Activated T-helper 1 cell treated with anti-CD3 and anti-CD28 coated beads, Interleukin-12 subunit alpha, Interleukin-12 subunit beta, Interleukin-2, Interleukin-4 antibody, amounts not matched to agents 30 ng/mL and 10 ng/mL and 1 ng/mL, durations not matched to agents 14 hours and 24 hours and 36 hours (primary cell): Measurements from ENCODE around the gene MMP25. TPM values are rescaled to one million over a fixed set of nuclear protein-coding genes. Genes with fewer than 3 reads are reported as not detected.
"Not testable (repeated sequence)": the region's sequence is repeated elsewhere in the genome, so short reads cannot be mapped to it uniquely, and the experiment has no call there.

Experiments
- DNase-seq: peaks from one replicate; pipeline ENCODE4 v3.0.0; 2021; ENCODE audit warnings: low spot score
- H3K27ac Mint-ChIP-seq: one replicate; pipeline ENCODE4 v1.8.0; 2021; ENCODE audit warnings: mild to moderate bottlenecking, mixed read lengths
- H3K27me3 Mint-ChIP-seq: one replicate; pipeline ENCODE4 v1.8.0; 2022; ENCODE audit warnings: mild to moderate bottlenecking, moderate library complexity, mixed read lengths; ENCODE audit not compliant: insufficient read depth
- H3K36me3 Mint-ChIP-seq: one replicate; pipeline ENCODE4 v1.8.0; 2021; ENCODE audit warnings: low read depth, mixed read lengths
- H3K4me1 Mint-ChIP-seq: one replicate; pipeline ENCODE4 v1.8.0; 2021; ENCODE audit warnings: low read depth, mixed read lengths
- H3K4me3 Mint-ChIP-seq: one replicate; pipeline ENCODE4 v1.8.0; 2021; ENCODE audit warnings: mild to moderate bottlenecking, moderate library complexity, mixed read lengths
- H3K9me3 Mint-ChIP-seq: one replicate; pipeline ENCODE4 v1.8.0; 2021; ENCODE audit warnings: mixed read lengths
- intact Hi-C: fragments of 100-400 bp; cut with micrococcal nuclease; formaldehyde crosslinking; loops from one replicate; pipeline ENCODE4 v1.15.1; 2024
- total RNA-seq: library from RNA; stranded (reverse); gene quantifications from 2 replicates; pipeline ENCODE4 v1.2.3, GENCODE V29; 2022

MMP25 gene
- total RNA-seq, 1 donor from 2014 or later: 12.8 TPM

DNA sequence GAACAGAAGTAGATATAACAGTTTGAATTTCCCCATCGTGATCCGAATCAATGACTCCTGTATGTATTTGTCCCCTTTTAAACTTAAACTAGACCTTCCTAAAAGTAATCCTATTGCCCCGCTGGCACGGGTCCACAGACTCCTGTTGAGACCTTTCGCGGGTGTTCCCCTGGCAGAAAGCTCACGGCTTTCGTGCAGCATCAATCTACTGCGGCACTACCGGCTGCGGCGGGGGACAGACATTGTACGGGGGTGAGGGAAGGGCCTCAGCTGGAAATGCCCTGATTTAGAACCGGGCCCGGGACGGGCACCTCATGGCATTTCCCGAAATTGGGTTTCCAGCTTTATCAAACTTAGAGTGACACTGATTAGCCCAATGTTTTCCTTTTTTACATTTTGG lies 33.7 kb downstream of the MMP25 start:
- H3K27ac Mint-ChIP-seq: peak overlapping the region; percentile 73
- DNase-seq: no peak
- H3K4me3 Mint-ChIP-seq: no peak overlapping the region
- peaks cover 32% of the 10 kb centered on the region for H3K36me3 Mint-ChIP-seq
- no peaks in the 10 kb centered on the region for H3K27me3 Mint-ChIP-seq
- H3K9me3 Mint-ChIP-seq: peaks cover 23% of the 10 kb centered on the region
- H3K4me1 Mint-ChIP-seq: peaks cover 68% of the 10 kb centered on the region
- intact Hi-C loops: no loop called here

GRCh38 chr16:3081957-3082356 lies 35.6 kb downstream of the MMP25 start:
- Mint-ChIP-seq H3K4me1 (peaks cover 63% of the 10 kb centered on the region), H3K27ac (peak overlapping the region; percentile 29), H3K9me3 (peaks cover 23% of the 10 kb centered on the region), H3K36me3 (peaks cover 30% of the 10 kb centered on the region)
- H3K4me3 Mint-ChIP-seq, DNase-seq, intact Hi-C loops, H3K27me3 Mint-ChIP-seq: not testable (repeated sequence)

GRCh38 chr16:3083408-3083807 lies 37.0 kb downstream of the MMP25 start:
- H3K27me3 Mint-ChIP-seq, DNase-seq, H3K4me3 Mint-ChIP-seq, intact Hi-C loops, H3K27ac Mint-ChIP-seq: not testable (repeated sequence)
- peaks cover 19% of the 10 kb centered on the region for H3K9me3 Mint-ChIP-seq
- peaks cover 23% of the 10 kb centered on the region for H3K36me3 Mint-ChIP-seq
- peaks cover 58% of the 10 kb centered on the region for H3K4me1 Mint-ChIP-seq

DNA sequence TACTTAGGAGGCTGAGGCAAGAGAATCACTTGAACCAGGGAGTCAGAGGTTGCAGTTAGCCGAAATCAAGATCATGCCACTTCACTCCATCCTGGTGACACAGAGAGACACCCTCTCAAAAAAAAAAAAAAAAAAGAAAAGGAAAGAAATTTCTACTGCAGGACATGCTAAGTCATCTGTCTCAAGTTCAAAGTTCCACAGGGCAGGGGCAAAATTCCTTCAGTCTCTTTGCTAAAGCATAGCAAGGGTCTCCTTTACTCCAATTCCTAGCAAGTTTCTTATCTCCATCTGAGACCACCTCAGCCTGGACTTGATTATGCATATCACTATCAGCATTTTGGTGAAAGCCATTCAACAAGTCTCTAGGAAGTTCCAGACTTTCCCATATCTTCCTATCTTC lies 38.1 kb downstream of the MMP25 start:
- intact Hi-C loops: no loop called here
- peak overlapping the region; percentile 33 for H3K4me3 Mint-ChIP-seq
- no peak for DNase-seq
- peaks cover 13% of the 10 kb centered on the region for H3K9me3 Mint-ChIP-seq
- H3K27ac Mint-ChIP-seq: peak overlapping the region; percentile 67
- H3K27me3 Mint-ChIP-seq: no peaks in the 10 kb centered on the region
- H3K4me1 Mint-ChIP-seq: peaks cover 54% of the 10 kb centered on the region
- peaks cover 17% of the 10 kb centered on the region for H3K36me3 Mint-ChIP-seq

DNA sequence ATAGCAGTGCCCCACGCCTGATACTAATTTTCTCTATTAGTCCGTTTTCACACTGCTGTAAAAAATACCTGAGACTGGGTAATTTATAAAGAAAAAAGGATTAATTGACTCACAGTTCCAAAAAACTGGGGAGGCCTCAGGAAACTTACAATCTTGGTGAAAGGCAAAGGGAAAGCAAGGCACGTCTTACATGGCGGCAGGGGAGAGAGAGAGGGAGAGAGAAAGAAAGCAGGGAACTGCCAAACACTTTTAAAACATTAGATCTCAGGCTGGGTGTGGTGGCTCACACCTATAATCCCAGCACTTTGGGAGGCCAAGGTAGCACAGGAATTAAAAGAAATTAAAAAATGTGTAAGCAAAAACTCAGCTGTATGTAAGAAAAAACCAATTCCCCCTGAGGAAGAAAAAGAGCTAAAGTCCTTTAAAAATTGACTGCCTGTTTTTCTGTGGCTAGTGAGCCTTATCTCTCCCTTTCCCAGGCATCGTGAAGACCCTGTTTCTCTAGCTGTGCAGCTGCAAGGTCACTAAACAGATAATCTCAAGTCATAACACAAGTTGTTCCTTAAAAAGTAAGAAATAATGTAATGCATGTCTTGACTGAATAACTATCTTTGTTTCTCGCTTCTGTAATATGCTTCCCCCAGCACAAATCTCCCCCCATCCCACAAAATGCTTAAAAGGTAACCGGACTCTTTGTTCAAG lies 38.8 kb downstream of the MMP25 start:
- Mint-ChIP-seq H3K4me3 (peak overlapping the region; percentile 62), H3K27me3 (no peaks in the 10 kb centered on the region), H3K36me3 (peaks cover 11% of the 10 kb centered on the region), H3K4me1 (peaks cover 48% of the 10 kb centered on the region), H3K27ac (peak overlapping the region; percentile 83), H3K9me3 (peaks cover 6% of the 10 kb centered on the region)
- intact Hi-C loops: no loop called here
- no peak for DNase-seq

- H3K27me3 Mint-ChIP-seq: no peaks in the 10 kb centered on the region
- peak overlapping the region; percentile 83 for H3K27ac Mint-ChIP-seq
- DNase-seq: no peak
- peak overlapping the region; percentile 72 for H3K4me3 Mint-ChIP-seq
- H3K9me3 Mint-ChIP-seq: peaks cover 3% of the 10 kb centered on the region
- peaks cover 6% of the 10 kb centered on the region for H3K36me3 Mint-ChIP-seq
- intact Hi-C loops: no loop called here
- peaks cover 44% of the 10 kb centered on the region for H3K4me1 Mint-ChIP-seq
Measured at GRCh38 chr16:3085868-3086595, 39.7 kb downstream of the MMP25 start.

GRCh38 chr16:3086596-3087242 lies 40.4 kb downstream of the MMP25 start:
- Mint-ChIP-seq H3K4me1 (peaks cover 47% of the 10 kb centered on the region), H3K27ac (peak overlapping the region; percentile 73), H3K27me3 (no peaks in the 10 kb centered on the region), H3K9me3 (no peaks in the 10 kb centered on the region), H3K4me3 (peak overlapping the region; percentile 72), H3K36me3 (peaks cover 4% of the 10 kb centered on the region)
- intact Hi-C loops: loop anchor here (1.0 kb wide), 1 partner anchor 10 kb away; no protein-coding TSS in a partner anchor
- no peak for DNase-seq

DNA sequence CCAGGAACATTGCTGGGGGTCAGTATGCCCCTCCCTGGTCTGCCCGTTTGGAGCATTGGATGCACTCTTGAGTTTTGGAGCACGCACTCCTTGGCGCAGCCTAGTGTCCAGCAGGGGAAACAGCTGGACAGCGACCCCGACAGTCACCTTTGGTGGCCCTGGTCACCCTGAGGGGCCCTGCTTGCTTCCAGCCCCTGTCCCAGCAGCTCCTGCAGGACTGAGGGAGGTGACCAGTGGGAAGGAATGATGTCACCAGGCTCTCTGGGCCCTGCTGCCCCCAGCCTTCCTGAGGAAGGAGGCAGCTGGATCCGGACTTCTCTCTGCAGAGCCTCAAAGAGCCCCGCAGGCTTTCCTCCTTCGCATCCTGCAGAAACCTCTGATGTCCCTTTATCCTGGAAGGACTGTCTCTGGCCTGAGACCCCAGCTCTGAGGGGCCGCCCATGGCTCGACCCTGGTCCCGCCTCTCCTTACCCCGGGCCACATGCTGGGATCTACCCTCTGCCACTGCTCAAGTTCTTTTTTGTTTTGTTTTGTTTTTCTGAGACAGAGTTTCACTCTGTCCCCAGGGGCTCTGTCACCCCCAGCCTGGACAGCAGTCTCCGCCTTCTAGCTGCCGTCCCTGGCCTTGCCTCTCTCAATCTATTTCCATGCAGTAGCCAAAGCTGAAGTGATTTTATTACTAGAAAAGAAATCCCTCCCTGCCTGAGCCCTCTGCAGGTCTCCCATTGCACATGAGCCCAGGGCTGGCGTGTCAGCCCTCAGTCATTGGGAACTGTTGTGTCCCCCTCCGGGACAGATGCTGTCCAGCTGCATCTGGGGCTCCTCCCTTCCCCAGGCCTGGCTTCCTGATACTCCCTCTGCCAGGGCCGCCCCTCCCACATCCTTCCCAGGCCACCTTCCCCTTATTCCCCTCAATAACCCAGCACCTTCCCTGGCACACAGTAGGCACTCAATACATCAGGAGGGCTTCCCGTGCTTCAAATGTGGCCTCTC lies 41.2 kb downstream of the MMP25 start:
- Mint-ChIP-seq H3K27me3 (no peaks in the 10 kb centered on the region), H3K36me3 (peaks cover 4% of the 10 kb centered on the region), H3K4me1 (peaks cover 47% of the 10 kb centered on the region), H3K27ac (peak overlapping the region; percentile 73), H3K9me3 (no peaks in the 10 kb centered on the region), H3K4me3 (peak overlapping the region; percentile 72)
- DNase-seq: no peak
- intact Hi-C loops: loop anchor here (1.0 kb wide), 1 partner anchor 9 kb away; no protein-coding TSS in a partner anchor

DNA sequence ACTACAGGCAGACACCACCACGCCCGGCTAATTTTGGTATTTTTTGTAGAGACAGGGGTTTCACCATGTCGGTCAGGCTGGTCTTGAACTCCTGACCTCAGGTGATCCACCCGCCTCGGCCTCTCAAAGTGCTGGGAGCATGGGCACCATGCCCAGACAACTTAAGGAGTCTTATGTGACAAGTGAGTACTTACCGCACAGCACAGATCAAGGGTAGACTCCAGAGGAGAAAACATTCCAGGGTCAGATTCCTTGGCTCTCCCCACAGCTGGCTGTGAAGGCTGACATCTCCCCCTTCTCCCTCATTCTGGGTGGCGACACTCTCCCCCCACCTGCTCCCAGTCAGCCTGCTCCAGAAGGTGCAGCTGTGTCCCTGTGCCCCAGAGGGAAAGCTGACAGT lies 42.1 kb downstream of the MMP25 start:
- Mint-ChIP-seq H3K27me3 (no peaks in the 10 kb centered on the region), H3K9me3 (no peaks in the 10 kb centered on the region), H3K27ac (peak overlapping the region; percentile 25), H3K36me3 (peaks cover 2% of the 10 kb centered on the region), H3K4me3 (peak overlapping the region; percentile 39), H3K4me1 (peaks cover 47% of the 10 kb centered on the region)
- intact Hi-C loops: no loop called here
- no peak for DNase-seq

GRCh38 chr16:3088925-3089716 lies 42.8 kb downstream of the MMP25 start:
- Mint-ChIP-seq H3K36me3 (no peaks in the 10 kb centered on the region), H3K27me3 (no peaks in the 10 kb centered on the region), H3K4me1 (peaks cover 44% of the 10 kb centered on the region), H3K27ac (no peak overlapping the region), H3K4me3 (no peak overlapping the region), H3K9me3 (no peaks in the 10 kb centered on the region)
- DNase-seq: no peak
- intact Hi-C loops: no loop called here

GRCh38 chr16:3089717-3090592 lies 43.6 kb downstream of the MMP25 start:
- Mint-ChIP-seq H3K27me3 (no peaks in the 10 kb centered on the region), H3K36me3 (no peaks in the 10 kb centered on the region), H3K4me1 (peaks cover 43% of the 10 kb centered on the region), H3K9me3 (no peaks in the 10 kb centered on the region), H3K27ac (no peak overlapping the region), H3K4me3 (no peak overlapping the region)
- DNase-seq: no peak
- intact Hi-C loops: no loop called here
